Measurements from ENCODE around the gene LACTBL1.

The LACTBL1 gene

GRCh38 chr1:22908880-22909426 is 63.7 kb downstream of the LACTBL1 start:
- DNase-seq = no peak

GRCh38 chr1:22907528-22907927 is 65.1 kb downstream of the LACTBL1 start:
- no peak for DNase-seq

- DNase-seq = no peak
Observed at GRCh38 chr1:22906968-22907367, 65.7 kb downstream of the LACTBL1 start.

GRCh38 chr1:22903113-22903512 is 69.6 kb downstream of the LACTBL1 start:
- no peak for DNase-seq
